Activated CD4-positive, alpha-beta T cell treated with anti-CD3 and anti-CD28 coated beads, Interleukin-2, amount 50 U/mL, for 48 hours (primary cell): ENCODE results near the gene BCORL1.

ENCODE experiments used
- DNase-seq, 2 experiments: peaks; one replicate each; pipeline ENCODE4 v3.0.0-alpha.2; 2020

The BCORL1 gene

DNA sequence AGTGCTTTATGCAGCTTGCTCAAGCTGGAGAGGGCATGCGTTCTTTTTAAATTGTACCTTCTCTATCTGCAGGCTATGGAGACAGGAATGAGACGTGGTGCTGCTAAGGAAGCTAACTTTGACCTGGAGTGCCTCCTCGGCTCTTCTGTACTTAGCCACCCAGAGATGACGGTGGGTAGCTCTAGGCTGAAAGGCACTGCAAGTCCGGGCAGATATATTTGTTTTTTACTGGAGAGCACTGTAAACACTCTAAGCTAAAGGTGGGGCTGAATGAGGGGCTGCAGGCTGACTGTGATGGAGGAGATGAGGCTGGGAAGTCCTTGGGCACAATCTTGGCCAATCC is 115.7 kb downstream of the BCORL1 start:
- DNase-seq: no peak

DNA sequence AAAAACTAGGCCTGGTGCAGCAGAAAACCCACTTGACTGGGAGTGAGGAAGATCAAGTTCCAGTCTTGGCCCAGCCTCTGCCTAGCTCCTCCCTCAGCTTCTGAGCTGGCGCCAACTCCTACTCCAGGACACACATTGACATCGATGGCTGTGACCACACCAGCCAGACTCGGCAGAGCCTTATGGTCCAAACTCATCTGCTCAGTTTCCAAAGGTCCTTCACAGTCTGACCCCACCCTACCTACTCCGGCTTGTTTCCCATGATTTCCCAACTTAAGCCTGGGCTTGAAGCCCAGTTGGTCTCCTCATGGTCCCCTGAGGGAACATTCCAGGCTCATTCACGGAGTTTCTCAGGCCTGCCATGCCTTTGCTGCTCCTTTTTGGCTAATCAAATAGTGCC is 117.7 kb downstream of the BCORL1 start:
- DNase-seq: no peak

DNA sequence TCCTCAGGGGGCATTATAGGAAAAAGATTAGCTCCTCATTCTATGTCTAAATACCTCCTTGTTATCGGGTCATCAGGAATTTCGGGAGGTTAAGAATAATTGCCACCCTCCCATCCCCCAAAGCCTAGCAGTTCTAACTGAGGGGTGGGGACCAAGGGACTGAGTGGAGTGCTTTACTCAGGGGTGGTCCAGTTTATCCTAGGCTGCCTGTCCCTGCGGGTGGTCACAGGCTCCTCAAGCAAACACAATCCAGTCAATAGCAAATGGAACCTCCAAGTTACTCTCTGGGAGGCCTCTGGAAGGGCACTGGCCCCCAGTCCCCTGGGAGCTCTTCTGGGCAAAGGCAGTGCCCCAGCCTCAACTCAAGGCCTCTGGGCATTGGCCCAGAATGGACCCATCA is 121.2 kb downstream of the BCORL1 start:
- no peak for DNase-seq

DNA sequence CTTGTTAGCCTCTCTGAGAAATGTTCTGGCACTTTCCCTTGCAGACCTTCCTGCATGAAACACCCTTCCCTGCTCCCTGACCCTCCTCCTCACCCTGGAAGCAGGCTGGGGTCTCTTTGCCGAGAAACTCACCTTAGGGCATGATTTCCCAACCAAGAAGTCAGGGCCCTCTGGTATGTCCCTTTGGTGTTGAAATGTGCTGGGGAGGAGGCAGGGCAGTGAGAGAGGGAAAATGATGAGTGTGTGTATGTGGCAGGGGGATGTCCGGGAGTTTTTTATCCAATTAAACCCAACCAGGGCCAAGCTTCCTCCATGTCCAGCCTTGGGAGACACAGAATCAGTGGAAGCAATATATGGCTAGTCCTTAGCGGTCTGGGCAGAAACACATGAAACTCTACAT is 122.8 kb downstream of the BCORL1 start:
- no peak for DNase-seq

DNA sequence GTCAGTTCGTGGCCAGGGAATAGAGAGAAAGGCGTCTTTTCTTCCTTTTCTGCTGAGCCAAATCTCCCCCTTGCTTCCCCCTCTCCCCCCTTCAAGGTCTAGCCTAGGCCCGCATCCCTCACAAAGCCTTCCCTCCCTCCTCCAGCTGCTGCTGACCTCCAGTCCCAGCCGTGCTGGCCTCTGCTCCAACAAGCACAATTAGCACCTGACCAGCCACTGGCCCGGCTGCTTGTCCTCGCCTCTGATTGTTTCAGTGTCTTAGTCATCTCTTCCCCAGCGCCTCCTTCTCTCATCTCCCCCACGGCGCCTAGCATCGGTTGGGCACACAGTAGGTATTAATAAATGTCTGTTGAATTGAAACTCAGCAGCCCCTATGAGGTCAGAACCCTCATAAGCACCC is 123.6 kb downstream of the BCORL1 start:
- DNase-seq: no peak
